HG03135 (cell line): ENCODE measurements around the gene PTPN1.
"Not testable (repeated sequence)": the region's sequence is repeated elsewhere in the genome, so short reads cannot be mapped to it uniquely, and the experiment has no call there.

Experiments
- ATAC-seq: cut with Tn5 transposase; IDR thresholded peaks from one replicate; pipeline ENCODE4 v1.9.1; 2021; ENCODE audit warnings: mild to moderate bottlenecking, moderate library complexity; ENCODE audit not compliant: unreplicated experiment

PTPN1 gene

DNA sequence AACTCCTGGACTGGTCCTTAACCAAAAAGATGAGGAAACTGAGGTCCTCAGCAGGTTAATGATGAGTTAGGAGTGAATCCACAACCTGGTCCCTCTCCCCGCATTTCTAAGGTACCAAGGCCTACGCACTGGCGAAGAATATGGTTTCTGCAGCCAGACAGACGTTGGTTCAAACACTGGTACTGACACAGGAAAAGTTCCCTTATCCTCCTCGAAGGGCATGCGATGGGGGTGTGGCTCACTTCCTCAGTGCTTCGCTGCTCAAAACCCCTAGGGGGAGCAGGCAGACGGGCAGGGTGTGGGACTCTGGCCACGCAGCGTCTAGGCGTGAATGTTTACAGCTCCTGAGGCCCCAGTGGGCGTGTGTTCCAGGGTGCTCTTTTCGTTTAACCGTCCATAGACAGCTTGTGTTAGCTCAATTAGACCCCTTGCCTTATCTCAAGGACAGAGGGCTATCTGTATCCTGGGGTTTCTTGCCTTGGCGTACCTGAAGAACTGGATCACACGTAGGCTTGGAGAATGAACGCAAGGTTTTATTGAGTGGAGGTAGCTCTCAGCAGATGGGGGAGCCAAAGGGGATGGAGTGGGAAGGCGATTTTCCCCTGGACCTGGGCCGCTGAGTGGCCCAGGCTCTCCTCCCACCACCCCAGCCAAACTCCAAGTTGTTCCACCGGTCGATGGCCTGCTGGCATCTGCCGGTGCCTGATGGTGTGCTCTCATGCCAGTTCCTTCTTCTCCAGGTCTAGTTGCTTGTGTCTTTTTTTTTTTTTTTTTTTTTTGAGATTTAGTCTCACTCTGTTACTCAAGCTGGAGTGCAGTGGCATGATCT is 31.8 kb upstream of the PTPN1 start:
- peak; percentile 91 for ATAC-seq

DNA sequence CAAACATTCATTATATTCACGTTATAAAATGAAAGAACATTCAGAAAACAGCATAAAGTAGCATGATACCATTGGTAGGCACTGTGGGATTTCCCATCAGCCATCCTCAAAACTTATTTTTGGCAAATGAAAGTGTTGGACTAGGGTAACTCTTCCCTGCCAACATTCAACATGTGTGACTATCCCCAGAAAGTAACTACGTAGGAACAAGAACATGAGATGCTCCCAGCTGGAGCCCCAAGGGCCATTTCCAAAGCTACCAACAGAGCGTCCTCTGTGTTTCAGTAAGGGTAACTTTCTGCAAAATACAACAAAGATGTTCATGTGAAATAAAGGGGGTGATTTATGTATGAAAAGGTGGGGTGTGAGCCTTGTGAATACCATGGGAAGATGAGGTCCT is 28.4 kb upstream of the PTPN1 start:
- ATAC-seq, result no peak

DNA sequence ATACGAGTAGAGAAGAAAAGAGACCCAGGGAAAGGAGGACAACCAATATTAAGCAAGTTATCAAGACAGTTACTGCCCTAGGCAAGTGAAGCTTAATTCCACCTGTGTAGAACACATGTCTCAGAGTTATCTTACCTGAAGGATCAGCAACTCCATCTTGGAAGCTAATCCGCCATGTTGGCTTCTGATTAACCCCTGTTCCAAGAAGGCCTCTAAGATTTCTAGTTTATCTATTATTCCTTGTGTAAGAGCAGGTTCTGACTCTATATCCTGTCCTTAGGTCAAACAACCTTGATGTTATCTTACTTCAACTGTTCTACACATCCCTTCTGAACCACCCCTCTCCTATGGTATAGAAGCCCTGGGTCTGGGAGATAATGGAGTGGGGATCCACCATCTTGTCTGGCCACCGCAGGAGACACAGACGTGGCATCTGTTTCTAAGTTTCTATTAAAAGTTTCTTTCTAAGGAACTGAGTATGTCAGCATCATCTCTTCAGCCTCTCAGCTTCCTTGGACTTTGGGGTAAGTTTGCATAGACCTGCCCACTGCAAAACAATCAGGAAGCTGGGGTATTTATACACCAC is 27.7 kb upstream of the PTPN1 start:
- ATAC-seq, result no peak

DNA sequence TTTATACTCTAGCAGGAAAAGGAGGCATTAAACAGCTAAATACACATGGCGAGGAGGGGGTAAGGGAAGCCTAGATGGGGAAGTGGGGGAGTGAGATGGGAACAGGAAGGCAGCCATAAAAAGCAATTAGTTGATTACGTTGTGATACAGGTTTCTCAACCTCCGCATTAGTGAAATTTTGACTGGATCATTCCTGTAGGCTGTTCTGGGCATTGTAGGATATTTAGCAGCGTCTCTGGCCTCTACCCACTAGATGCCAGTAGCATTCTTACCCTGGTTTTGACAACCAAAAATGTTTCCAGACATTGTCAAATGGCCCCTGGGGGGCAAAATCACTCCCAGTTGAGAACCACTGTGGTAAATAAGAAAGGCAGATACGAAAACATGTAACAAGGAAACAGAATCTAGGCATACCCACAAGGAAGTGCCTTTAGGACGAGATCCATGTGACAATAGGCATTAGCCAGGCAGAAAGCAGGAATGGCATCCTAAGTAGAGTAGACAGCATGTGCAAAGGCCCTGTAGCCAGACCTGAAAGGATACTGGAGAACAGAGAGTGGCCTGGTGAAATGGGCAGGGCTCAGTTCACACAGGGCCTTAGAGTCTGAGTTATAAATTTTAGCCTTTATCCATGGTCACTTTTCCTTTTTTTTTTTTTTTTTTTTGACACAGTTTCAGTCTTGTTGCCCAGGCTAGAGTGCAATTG is 25.8 kb upstream of the PTPN1 start:
- no peak for ATAC-seq

DNA sequence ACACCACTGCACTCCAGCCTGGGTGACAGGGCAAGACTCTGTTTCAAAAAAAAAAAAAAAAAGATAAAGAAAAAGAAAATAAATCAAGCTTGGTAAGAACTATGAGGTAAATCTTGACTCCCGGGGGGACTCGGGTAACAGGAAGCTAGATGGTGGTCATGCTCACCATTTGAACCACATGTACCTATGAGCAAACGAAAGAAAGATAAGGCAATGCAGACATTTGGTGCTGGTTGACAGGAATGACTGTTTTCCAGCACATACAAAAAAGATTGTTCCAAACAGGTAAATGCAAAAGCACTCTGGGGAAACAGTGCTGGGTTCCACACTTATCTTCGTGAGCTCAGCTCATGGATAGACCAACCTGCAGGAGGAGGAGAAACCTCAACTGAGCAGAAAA is 22.8 kb upstream of the PTPN1 start:
- ATAC-seq, result no peak

DNA sequence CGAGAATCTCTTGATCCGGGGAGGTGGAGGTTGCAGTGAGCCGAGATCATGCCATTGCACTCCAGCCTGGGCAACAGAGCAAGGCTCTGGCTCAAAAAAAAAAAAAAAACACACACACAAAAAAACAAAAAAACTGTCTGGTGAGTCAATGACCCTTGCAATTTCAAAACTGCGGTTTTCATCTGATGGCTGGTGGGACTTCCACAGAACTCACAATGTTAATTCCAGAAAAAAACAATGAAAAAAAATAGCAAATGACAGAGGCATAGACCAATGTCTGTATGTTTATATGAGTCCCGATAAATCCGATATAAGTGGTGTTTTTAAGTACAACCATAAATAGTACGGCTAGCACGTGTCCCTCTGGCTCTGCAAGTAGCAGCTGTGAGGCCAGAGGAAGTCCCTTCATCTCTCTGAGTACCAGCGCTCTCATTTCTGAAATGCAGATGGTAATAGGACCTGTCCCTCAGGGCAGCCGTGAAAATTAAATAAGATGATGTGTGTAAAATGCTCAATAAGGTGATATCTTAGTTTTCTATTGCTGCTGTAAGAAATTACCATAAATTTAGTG is 21.9 kb upstream of the PTPN1 start:
- no peak for ATAC-seq

DNA sequence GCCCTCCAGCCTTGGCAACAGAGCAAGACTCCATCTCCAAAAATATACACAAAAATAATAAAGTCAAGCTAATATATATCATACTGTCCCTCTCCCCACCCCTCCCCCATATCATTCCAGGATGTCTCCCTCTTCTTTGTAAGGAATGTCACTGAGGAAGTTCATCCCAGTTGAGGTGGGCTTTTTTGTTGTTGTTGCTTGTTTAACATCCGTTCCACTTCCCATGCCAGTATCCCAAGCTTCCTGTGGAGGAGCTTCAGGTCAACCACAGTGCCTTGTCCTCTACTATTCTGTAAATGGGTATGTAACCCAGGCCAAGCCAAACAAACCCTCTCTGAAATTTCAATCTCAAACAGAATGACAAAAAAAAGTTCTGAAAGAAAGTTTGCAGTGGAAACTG is 19.0 kb upstream of the PTPN1 start:
- ATAC-seq, result no peak

DNA sequence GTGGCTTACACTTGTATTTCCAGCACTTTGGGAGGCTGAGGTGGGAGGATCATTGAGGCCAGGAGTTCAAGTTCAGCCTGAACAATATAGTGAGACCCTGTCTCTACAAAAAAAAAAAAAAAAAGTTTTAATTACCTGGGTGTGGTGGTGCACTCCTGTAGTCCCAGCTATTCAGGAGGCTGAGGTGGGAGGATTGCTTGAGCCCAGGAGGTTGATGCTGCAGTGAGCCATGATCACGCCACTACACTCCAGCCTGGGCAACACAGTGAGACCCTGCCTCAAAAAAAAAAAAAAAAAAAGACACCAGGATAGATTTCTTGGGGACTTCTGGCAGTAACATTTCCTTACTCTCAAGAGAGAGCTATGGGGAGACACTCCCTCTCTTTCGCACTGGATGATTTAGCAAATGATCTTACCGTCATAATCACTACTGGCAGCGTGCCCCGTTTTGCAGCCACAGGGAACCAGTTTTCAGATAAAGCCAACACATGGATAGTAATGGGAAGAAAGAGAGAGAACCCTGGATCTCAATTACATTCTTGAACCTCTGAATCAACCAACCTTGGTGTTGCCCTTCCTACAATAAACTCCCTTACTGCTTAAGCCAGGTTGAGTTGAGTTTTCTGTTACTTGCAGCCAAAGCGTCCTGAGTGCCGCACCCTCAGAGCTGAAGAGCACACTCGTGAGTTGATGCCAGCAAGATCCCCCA is 18.1 kb upstream of the PTPN1 start:
- ATAC-seq, result no peak

DNA sequence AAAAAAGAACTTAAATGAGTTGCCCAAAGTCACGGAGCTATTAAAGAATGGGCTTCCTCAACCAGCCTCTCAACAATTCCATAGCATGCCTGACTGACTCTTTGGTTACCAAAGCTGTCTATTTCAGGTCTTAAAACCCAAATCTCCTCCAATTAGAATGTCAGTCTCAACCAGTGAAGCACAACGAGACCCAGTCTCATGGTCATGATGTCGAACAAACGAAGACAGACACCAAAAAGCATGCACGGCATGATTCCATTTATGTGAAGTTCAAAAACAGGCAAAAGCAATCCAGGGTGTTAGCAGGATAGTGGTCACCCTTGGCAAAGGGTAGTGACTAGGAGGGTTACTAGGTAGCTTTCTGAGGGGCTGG is 16.3 kb upstream of the PTPN1 start:
- no peak for ATAC-seq

DNA sequence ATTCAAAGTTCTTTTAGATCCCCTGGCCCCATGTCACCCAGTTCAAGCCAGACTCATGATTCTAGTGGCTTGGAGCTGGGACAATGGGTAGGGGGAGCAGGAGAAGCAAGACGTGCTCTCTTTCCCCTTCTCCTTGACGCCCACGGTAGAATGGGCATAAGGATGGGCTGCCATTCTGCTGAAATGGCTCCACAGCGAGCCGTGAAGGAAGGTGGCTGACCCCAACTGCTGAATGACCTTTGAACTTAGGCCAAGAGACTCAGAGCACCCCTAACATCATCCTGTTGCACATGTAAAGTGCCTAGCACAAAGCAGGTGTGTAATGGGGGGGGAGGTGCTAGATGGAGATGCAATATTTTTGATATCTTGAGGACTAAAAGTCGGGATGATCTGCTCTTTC is 15.8 kb upstream of the PTPN1 start:
- no peak for ATAC-seq

DNA sequence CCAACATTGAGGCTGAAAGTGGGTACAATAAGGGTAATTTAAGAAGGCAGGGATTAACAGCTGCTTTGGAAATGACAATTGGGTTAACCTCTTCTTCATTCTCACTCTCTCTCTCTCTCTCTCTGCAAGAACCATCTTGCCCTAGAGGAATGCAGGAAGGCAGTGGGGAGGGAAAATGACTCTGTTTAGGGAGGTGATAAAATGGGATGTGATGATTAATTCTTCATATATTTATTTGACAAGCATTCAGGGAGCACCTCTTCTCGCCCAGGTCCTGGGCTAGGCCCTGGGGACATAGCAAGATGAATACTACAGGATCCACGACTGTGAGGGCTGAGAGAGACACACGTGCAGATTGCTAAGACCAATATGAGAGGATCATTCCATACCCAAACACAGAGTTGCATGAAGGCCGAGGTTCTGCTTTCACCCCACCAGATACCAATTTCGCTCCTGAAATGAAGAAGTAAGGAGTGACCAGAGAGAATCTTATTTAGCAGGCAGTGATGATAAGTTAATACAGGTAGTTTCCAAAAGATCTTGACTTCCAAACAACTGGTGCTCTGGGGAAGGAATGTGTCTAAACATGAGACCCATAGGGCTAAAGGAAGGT is 13.3 kb upstream of the PTPN1 start:
- no peak for ATAC-seq

DNA sequence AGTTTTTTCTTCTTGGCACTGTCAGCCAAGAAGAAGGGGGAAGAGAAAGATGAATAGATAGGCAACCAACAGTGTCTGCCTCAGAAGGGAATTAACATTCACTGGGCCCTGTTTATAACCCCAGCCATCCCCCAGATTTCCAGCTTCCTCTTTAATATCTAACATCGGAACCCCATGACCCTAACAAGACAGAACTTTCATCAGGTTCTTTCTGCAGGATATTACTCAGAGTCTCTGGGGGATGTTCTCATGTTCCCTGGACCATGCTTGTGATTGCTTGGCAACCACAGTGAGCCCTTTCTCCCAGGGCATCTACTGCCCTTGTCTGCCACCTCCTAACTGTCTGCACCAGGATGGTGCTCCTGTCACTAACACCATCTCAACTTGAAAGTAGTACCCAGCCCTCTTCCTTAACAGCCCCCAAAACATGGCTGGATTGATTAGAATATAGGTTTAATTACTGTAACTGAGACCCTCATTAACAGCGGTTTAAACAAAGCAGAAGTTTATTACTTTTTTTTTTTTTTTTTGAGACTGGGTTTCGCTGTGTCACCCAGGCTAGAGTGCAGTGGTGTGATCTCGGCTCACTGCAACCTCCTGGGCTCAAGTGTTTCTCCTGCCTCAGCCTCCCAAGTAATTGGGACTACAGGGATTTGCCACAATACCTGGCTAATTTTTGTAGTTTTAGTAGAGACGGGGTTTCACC is 12.0 kb upstream of the PTPN1 start:
- ATAC-seq, result no peak

DNA sequence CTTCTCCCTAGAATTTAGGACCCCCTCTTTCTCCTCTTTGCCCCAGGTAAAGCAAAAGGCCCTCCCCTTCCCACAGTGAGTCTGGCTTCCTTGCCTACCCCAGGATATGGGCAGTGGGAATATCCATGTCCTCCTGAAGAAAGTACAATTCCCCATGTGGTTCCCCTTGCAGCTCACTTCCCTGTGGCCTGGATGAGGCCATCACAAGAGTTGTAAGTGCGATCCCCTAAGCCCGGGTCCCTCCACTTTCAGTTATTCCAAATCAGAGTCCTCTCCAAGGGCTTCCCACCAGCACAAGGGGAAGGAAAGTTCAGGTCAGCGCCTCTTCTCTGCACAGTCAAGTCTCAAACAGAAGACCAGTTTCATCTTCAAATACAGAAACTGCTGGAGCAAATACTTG is 10.2 kb upstream of the PTPN1 start:
- no peak for ATAC-seq

DNA sequence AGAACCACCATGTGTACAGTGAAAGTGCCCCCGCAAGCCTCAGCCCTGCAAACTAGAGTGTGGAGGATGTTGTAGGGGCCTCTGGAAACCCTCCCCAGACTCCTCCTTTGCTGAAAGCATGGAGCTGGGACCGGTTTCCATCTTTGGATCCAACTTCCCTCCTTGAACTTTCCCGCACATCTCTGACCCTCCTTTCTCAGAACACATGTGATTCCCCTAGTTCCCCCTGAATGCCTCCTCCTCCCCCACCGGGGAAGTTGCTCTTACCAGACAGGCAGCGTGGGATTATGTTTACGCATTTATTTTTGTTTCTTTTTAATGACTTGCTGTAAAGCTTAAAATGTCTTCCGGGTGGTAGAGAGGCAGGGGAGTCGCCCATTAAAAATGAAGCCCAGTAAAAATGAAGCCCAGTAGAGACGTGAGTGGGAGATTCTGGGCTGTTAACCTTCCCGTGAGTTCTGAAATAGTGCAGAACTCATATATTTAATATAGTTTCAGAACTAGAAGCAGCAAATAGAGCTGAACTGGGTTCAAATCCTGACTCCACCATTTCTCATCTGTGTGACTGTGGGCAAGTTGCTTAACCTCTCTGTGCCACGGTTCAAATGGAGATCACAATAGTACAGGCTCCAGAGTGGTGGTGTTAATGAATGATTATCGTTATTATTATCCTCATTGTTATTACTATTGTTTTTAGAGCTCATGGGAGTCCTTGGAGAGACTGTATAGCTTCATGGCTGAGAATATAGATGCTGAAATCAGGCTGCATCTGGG is 8.0 kb upstream of the PTPN1 start:
- no peak for ATAC-seq

DNA sequence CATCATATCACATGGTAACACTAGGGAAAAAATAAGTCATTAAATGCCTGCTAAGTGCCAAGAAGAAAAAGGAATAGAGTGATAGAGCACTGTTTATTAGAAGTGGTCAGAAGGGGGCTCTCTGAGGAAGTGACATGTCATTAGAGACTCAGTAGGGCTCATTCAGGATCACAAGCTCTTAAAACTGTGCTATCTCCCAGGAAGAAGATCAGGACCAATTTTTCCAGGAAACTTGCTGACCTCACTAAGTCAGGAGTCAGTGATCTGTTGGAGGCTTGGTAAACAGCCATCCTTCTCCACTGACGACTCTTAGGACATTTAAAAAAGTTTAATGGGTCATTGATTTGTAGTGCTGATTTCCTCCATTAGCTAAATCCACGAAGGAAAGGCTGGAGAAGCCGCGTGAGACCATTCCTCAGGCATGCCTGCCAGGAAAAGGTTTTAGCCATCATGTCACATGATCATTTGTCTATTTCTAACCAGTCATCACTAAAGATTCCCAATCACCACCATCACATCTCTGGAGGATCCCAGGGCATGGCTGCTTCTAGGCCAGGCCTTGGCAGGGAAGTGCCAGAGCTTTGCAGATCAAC is 5.9 kb upstream of the PTPN1 start:
- no peak for ATAC-seq

DNA sequence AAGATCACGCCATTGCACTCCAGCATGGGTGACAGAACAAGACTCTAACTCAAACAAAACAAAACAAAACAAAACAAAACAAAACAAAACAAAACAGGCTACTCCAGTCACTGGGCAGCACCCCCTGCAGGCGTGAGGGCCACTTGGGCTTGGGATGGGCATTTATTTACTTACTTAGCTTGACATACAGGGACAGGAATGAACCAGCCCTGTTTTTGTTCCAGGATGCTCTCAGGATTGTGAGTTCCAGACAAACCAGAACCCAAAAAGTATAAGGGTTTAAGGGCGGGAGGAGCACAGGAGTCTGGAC is 4.0 kb upstream of the PTPN1 start:
- ATAC-seq, result no peak

DNA sequence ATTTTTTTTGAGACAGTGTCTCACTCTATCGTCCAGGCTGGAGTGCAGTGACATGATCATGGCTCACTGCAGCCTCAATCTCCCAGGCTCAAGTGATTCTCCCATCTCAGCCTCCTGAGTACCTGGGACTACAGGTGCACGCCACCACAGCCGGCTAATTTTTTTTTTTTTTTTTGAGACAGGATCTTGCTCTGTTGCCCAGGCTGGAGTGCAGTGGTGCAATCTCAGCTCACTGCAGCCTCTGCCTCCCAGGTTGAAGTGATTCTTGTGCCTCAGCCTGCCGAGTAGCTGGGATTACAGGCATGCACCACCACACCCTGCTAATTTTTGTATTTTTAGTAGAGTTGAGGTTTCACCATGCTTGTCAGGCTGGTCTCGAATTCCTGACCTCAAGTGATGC is 2.4 kb upstream of the PTPN1 start:
- not testable (repeated sequence) for ATAC-seq

DNA sequence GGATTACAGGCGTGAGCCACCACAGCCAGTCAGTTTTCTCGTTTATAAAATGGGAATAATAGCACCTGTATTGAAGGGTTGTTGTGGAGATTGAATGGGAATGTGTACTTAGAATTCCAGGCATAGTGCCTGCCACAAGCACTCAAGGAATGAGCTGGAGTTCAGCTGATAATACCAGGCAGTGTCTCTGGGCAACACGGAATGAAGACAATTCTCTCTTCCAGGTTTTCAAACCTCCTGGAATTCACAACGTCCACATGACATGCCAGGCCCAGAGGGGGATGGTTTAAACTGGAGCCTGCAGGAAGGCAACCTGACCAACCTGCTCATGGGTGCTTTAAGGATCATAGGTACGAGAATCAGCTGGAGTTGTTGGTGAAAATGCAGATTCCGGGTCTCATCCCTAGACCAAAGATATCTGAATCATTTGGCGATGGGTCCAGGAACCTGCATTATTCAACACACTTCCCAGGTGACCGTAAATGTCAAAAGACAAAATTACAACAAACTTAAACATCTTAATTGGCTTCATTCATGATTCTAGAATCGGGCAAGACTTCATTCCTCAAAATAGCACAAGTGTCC is 1.9 kb upstream of the PTPN1 start:
- no peak for ATAC-seq
